Nephron progenitor cell (in vitro differentiated cells): ENCODE results near the gene SNCAIP.
"Not testable (repeated sequence)": the region's sequence is repeated elsewhere in the genome, so short reads cannot be mapped to it uniquely, and the experiment has no call there.

Experiments used
- DNase-seq: peaks from one replicate; pipeline ENCODE4 v3.0.0; 2021
- H3K27ac Mint-ChIP-seq: 2 replicates; pipeline ENCODE4 v1.8.0; 2021; ENCODE audit warnings: mild to moderate bottlenecking, moderate library complexity, mixed read lengths
- H3K27me3 Mint-ChIP-seq: 2 replicates; pipeline ENCODE4 v1.8.0; 2021; ENCODE audit warnings: mild to moderate bottlenecking, low read depth, mixed read lengths; ENCODE audit not compliant: poor library complexity
- H3K36me3 Mint-ChIP-seq: 2 replicates; pipeline ENCODE4 v1.8.0; 2021; ENCODE audit warnings: low read depth, mixed read lengths
- H3K4me1 Mint-ChIP-seq: 2 replicates; pipeline ENCODE4 v1.8.0; 2021; ENCODE audit warnings: mixed read lengths
- H3K4me3 Mint-ChIP-seq: 2 replicates; pipeline ENCODE4 v1.8.0; 2021; ENCODE audit warnings: mild to moderate bottlenecking, moderate library complexity, mixed read lengths
- H3K9me3 Mint-ChIP-seq: 2 replicates; pipeline ENCODE4 v1.8.0; 2021; ENCODE audit warnings: mild to moderate bottlenecking, moderate library complexity, mixed read lengths
- CTCF ChIP-seq: fragments of 200-600 bp; sonication (generic); IDR thresholded peaks from 2 replicates; pipeline ENCODE4 v1.5.0; 2021; ENCODE audit warnings: antibody characterized with exemption

Gene SNCAIP

DNA sequence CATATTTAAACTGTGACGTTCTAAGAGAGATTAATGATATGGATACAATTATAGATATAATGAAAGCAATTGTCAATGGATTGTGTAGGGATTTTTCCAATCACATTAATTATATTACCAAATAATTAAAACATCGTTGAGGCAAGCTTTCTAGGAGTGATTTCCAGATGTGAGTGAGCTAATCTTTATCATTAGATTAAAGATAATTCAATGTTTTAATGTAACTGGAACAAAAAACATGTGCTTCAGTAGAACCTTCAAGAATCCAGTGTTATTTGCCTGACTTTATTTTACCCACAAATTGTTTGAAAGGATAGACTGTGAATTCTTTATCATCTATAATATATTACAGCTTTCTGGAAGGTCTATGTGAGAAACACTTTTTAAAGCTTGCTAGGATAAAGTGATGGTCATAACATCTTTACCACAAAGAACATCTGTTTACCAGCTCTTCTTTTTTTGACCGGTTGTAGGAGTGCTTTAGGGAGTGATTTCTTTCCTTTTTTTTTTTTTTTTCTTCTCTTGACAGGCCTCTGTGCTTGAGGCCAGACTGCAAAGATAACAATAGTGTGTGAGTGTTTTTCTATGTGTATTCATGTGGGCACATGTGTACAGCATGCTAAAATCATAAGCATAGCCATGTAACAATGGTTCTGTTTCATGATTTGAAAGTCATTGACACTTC lies 35.0 kb downstream of the SNCAIP start:
- TF ChIP-seq CTCF: no peak

GRCh38 chr5:122350496-122350895 lies 38.5 kb downstream of the SNCAIP start:
- Mint-ChIP-seq H3K4me3 (no peak overlapping the region), H3K9me3 (no peaks in the 10 kb centered on the region), H3K27ac (peak overlapping the region; percentile 1), H3K27me3 (peaks cover 5% of the 10 kb centered on the region), H3K36me3 (no peaks in the 10 kb centered on the region), H3K4me1 (peaks cover 15% of the 10 kb centered on the region)
- DNase-seq: no peak
- no peak for TF ChIP-seq CTCF

More for the DNA sequence above, 35.0 kb downstream of the SNCAIP start:
- Mint-ChIP-seq H3K27ac (no peak overlapping the region), H3K4me3 (no peak overlapping the region), H3K27me3 (peaks cover 5% of the 10 kb centered on the region), H3K9me3 (no peaks in the 10 kb centered on the region), H3K4me1 (peaks cover 4% of the 10 kb centered on the region), H3K36me3 (no peaks in the 10 kb centered on the region)
- no peak for DNase-seq

DNA sequence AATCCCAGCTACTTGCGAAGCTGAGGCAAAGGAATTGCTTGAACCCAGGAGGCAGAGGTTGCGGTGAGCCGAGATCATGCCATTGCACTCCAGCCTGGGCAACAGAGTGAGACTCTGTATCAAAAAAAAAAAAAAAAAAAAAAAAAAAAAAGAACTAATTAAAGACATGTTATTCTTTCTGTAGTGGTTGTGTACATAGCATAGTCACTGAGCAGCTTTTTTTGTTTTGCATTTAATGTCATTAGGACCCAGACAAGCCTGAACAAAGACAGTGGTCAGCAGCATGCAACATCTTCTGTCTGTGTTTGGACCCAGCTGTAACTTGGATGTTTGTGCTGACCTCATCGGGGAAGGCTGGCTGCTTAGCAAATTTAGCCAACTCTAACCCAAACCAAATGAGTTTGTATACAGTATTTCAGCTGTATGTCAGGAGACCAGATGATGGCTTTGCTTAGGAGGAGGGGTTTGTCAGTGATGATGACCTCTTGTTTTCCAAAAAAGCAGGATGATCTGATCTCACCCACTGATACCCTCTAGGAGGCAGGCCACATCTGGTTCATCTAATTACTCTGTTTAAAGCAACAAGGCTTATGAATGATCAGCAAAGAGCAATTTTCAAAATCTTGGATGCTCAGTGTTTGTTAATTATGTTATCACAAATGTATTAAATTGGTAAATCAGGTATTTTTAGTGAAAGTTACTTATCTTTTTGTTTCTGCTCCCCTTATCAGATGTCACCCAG lies 39.5 kb downstream of the SNCAIP start:
- no peak for DNase-seq
- Mint-ChIP-seq H3K27ac (no peak overlapping the region), H3K4me1 (peaks cover 17% of the 10 kb centered on the region), H3K9me3 (no peaks in the 10 kb centered on the region), H3K4me3 (no peak overlapping the region), H3K36me3 (no peaks in the 10 kb centered on the region), H3K27me3 (no peaks in the 10 kb centered on the region)
- TF ChIP-seq CTCF: no peak

DNA sequence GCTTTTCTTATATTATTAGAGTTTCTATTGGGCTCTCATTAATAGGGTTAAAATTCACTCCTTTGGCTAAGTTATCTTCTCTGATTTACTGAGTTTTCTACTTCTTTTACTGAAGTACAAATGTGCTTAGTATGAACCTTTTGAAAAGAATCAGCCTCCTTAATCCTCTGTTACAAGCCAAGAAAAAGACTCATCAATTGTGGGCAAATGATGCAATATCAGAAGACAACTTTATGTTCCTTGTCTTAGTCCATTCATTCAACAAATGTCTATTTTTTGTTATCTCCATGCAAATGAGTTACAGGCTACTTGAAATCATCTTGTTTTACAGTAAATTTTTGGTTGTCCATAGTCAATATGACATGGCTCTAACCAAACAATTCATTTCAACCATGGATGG lies 40.3 kb downstream of the SNCAIP start:
- Mint-ChIP-seq H3K27me3 (no peaks in the 10 kb centered on the region), H3K4me1 (peaks cover 20% of the 10 kb centered on the region), H3K4me3 (no peak overlapping the region), H3K27ac (no peak overlapping the region), H3K36me3 (no peaks in the 10 kb centered on the region), H3K9me3 (no peaks in the 10 kb centered on the region)
- TF ChIP-seq CTCF: no peak
- no peak for DNase-seq

DNA sequence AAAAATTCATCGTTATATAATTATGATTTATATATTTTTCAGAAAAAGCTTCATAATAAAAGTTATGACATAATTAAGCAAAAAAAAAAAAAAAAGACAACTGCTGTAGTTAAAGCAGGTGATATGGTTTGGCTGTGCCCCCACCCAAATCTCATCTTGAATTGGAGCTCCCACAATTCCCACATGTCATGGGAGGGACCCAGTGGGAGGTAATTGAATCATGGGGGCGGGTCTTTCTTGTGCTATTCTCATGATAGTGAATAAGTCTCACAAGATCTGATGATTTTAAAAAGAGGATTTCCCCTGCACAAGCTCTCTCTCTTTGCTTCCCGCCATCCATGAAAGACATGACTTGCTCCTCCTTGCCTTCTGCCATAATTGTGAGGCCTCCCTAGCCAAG lies 41.3 kb downstream of the SNCAIP start:
- not testable (repeated sequence) for H3K36me3 Mint-ChIP-seq, DNase-seq, H3K9me3 Mint-ChIP-seq, H3K27ac Mint-ChIP-seq, H3K4me3 Mint-ChIP-seq, H3K27me3 Mint-ChIP-seq
- peaks cover 23% of the 10 kb centered on the region for H3K4me1 Mint-ChIP-seq

DNA sequence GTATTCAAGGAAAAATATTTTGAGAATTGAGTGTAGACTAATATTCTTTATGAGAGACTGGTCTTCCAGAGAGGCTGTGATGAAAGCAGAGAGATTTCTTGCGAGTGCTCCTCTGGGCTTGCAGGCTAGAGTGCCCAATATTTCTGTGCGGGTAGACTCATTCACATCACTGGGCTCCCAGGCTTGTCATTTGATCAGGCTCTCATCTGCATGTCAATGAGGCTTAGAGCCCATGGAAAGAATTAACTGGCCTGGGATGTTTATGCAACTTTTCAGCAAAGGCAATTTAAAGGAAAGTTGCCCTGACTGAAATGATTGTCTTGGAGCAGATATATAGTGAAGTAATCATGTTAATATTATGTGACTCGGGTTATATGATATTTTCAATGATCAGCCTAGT lies 42.3 kb downstream of the SNCAIP start:
- Mint-ChIP-seq H3K27me3 (no peaks in the 10 kb centered on the region), H3K36me3 (no peaks in the 10 kb centered on the region), H3K4me3 (no peak overlapping the region), H3K9me3 (no peaks in the 10 kb centered on the region), H3K27ac (peak overlapping the region; percentile 31), H3K4me1 (peaks cover 27% of the 10 kb centered on the region)
- DNase-seq: no peak
- TF ChIP-seq CTCF: no peak
